ENCODE data around the gene APRT.
"Not testable (repeated sequence)": the region's sequence is repeated elsewhere in the genome, so short reads cannot be mapped to it uniquely, and the experiment has no call there.

Gene APRT

GRCh38 chr16:88781140-88782077 is 30.3 kb downstream of the APRT start:
- in situ Hi-C loops (cut with HindIII; ENCODE audit: low pct_ligation_motif_present, low pct_unique_long_range_greater_than_20kb, low sequenced_read_pairs): loop anchor here (10.0 kb wide), 1 partner anchor 107 kb away; no protein-coding TSS in a partner anchor
- no peak for DNase-seq

GRCh38 chr16:88780142-88781062 is 31.3 kb downstream of the APRT start:
- in situ Hi-C loops (cut with HindIII; ENCODE audit: low pct_ligation_motif_present, low pct_unique_long_range_greater_than_20kb, low sequenced_read_pairs): loop anchor here (10.0 kb wide), 1 partner anchor 106 kb away; no protein-coding TSS in a partner anchor
- DNase-seq: no peak

GRCh38 chr16:88779406-88780141 is 32.2 kb downstream of the APRT start:
- DNase-seq: no peak
- in situ Hi-C loops (cut with HindIII; ENCODE audit: low pct_ligation_motif_present, low pct_unique_long_range_greater_than_20kb, low sequenced_read_pairs): loop anchor here (10.0 kb wide), 1 partner anchor 105 kb away; no protein-coding TSS in a partner anchor

- in situ Hi-C loops (cut with HindIII; ENCODE audit: low pct_ligation_motif_present, low pct_unique_long_range_greater_than_20kb, low sequenced_read_pairs): no loop called here
- no peak for DNase-seq
Measured at GRCh38 chr16:88778541-88779065, 33.1 kb downstream of the APRT start.

DNA sequence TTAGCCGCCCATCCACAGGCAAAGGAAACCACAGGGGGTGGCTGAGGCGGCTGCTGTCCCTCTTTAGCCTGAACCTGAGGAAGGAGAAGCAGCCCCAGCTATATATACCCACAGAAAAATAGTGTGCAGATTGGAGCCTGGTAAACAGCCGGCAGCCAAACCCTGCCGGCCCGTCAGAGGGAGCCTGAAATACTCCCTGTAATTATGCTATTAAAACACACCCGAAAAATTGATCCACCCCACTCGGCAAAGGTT is 33.5 kb downstream of the APRT start:
- no peak for DNase-seq
- in situ Hi-C loops (cut with HindIII; ENCODE audit: low pct_ligation_motif_present, low pct_unique_long_range_greater_than_20kb, low sequenced_read_pairs): no loop called here

GRCh38 chr16:88777471-88778270 is 34.1 kb downstream of the APRT start:
- in situ Hi-C loops (cut with HindIII; ENCODE audit: low pct_ligation_motif_present, low pct_unique_long_range_greater_than_20kb, low sequenced_read_pairs): no loop called here
- no peak for DNase-seq

DNA sequence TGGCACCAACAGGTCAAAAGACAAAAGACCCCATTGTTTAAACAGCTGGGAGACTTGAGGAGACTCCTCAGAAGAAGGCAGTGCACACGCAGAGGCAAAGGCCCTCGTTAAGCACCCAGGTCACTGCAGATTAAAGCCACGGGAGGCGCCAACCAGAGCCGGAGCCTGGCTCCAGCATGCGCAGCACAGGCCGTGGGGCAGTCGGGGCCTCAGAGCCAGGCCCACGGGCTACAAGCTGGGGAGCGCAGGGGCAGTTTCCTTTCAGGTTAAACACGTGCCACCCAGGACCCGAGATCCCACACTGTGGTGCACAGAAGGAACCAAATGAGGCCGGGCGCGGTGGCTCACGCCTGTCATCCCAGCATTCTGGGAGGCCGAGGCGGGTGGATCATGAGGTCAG is 35.9 kb downstream of the APRT start:
- in situ Hi-C loops (cut with HindIII; ENCODE audit: low pct_ligation_motif_present, low pct_unique_long_range_greater_than_20kb, low sequenced_read_pairs): no loop called here
- no peak for DNase-seq

DNA sequence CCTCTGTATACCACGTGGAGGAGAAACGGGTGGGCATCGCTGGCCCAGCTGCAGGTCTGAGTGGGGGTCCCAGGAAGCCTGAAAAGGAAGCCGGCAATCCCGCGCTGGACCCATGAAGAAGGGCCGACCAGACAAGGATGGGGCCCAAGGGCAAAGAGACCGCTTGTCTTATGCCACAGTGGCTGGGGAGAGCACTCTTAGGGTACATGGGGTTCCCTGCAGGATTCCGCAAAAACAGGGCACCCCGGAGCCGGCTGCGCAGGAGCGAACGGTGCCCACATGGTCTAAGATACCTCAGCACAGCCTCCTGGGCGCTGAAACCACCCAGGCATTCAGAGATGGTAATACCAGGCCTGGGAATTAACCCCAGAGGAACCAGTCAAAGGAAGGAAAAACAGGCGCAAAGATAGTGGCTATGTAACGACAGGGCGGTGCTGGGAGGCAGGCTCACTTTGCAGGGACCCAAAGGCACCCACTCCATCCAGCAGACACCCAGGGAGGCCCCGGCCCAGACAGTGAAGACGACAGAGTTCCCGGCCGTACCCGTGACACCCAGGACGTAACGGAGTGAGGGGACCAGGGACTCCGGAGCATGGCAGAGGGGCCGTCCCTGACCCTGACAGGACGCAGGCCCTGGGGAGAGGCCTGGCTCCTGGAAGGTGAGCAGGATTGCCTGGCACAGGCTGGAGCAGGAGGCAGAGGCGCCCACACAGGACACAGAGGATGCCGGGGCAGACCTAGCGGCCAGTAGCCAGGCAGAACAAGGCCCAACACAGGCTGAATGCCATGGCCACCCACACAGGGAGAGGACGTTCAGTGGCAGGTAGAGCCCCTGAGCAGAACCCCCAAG is 37.0 kb downstream of the APRT start:
- in situ Hi-C loops (cut with HindIII; ENCODE audit: low pct_ligation_motif_present, low pct_unique_long_range_greater_than_20kb, low sequenced_read_pairs): loop anchor here (25.0 kb wide), 1 partner anchor 88 kb away; the partner anchor contains the start of genes GALNS, PABPN1L and TRAPPC2L
- no peak for DNase-seq

DNA sequence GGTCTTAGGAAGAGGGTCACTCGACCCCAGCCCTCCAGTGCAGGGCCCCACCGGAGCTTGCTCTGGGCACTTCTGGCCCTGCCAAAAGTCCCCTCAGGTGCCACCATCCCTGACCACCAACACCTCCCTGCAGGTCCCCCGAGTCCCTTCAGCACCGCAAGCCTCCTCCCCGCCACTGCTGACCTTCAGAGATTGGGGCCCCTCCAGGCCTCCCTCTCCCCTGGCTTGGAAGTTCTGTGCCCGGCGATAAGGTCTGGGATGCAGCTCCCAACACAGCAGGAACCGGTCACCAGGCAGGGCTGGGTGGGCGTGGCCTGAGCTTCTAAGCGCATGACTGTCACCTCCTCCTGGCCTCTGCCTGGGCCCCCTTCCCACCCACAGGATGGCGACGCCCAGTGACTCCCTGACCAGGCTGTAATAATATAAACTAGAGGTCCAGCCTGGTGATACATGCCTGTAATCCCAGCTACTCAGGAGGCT is 37.9 kb downstream of the APRT start:
- peak; percentile 46 for DNase-seq
- in situ Hi-C loops (cut with HindIII; ENCODE audit: low pct_ligation_motif_present, low pct_unique_long_range_greater_than_20kb, low sequenced_read_pairs): loop anchor here (25.0 kb wide), 1 partner anchor 88 kb away; the partner anchor contains the start of genes GALNS, PABPN1L and TRAPPC2L

GRCh38 chr16:88772871-88773811 is 38.6 kb downstream of the APRT start:
- in situ Hi-C loops (cut with HindIII; ENCODE audit: low pct_ligation_motif_present, low pct_unique_long_range_greater_than_20kb, low sequenced_read_pairs): loop anchor here (25.0 kb wide), 1 partner anchor 89 kb away; the partner anchor contains the start of genes GALNS, PABPN1L and TRAPPC2L
- peak; percentile 65 for DNase-seq

DNA sequence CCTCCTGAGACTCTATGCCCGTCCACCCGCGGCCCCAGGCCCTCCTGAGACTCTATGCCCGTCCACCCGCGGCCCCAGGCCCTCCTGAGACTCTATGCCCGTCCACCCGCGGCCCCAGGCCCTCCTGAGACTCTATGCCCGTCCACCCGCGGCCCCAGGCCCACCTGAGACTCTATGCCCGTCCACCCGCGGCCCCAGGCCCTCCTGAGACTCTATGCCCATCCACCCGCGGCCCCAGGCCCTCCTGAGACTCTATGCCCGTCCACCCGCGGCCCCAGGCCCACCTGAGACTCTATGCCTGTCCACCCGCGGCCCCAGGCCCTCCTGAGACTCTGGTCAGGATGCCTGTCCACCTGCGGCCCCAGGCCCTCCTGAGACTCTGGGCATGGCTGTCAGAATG is 39.9 kb downstream of the APRT start:
- in situ Hi-C loops (cut with HindIII; ENCODE audit: low pct_ligation_motif_present, low pct_unique_long_range_greater_than_20kb, low sequenced_read_pairs): loop anchor here (25.0 kb wide), 1 partner anchor 91 kb away; the partner anchor contains the start of genes GALNS, PABPN1L and TRAPPC2L
- not testable (repeated sequence) for DNase-seq

- in situ Hi-C loops (cut with HindIII; ENCODE audit: low pct_ligation_motif_present, low pct_unique_long_range_greater_than_20kb, low sequenced_read_pairs): loop anchor here (25.0 kb wide), 1 partner anchor 91 kb away; the partner anchor contains the start of genes GALNS, PABPN1L and TRAPPC2L
- no peak for DNase-seq
Measured at GRCh38 chr16:88771294-88771772, 40.4 kb downstream of the APRT start.

DNA sequence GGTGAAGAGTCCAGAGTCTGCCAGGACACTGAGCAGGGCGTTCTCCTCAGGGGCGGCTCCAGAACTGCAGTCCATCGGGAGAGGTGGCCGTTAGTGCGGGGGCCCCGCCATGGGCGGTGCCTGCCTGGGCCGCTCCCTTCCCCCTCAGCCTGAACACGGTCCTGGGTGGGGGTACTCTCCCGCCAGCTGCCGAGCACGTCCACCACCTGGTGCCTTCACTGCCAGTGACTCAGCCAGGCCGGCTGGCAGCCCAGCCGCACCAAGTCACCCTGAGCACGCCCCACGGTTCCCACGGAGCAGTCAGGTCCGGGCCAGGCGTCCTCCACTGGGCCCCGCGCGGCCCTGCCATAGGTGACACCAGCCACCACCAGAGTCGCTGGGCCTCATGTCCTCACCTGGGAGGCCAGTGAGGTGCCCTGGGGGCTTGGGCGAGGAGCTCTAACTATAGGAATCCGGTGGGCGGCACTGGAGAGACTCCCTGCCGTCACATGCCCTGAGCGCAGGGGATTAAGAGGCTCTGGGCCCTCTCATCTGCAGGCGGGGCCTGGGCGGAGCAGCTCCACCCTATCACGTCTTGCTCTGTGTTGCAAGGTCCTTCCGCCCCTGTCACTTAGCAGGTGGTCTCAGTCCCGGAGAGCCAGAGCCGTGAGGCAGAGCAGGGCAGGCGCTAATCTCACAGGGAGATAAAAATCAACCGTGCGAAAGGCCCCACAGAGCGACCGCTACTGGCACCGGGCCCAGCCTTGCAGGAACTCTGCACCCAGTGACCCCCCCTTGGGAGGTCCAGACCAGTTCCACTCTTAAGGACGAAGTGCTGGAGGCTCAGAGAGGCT is 41.1 kb downstream of the APRT start:
- in situ Hi-C loops (cut with HindIII; ENCODE audit: low pct_ligation_motif_present, low pct_unique_long_range_greater_than_20kb, low sequenced_read_pairs): loop anchor here (25.0 kb wide), 1 partner anchor 92 kb away; the partner anchor contains the start of genes GALNS, PABPN1L and TRAPPC2L
- peak; percentile 98 for DNase-seq
